Endometrium (tissue), 2 donors: ENCODE measurements around the gene MYZAP.

Experiments used
- FAIRE-seq: peaks from 2 replicates; lab custom pipeline; 2012; peaks lifted over from hg19 to GRCh38; lab: Jason Lieb, UNC
- donor health status: control.
- donor health status: control.

MYZAP gene

GRCh38 chr15:57698991-57699390 lies 107.3 kb downstream of the MYZAP start:
- FAIRE-seq: no peak

DNA sequence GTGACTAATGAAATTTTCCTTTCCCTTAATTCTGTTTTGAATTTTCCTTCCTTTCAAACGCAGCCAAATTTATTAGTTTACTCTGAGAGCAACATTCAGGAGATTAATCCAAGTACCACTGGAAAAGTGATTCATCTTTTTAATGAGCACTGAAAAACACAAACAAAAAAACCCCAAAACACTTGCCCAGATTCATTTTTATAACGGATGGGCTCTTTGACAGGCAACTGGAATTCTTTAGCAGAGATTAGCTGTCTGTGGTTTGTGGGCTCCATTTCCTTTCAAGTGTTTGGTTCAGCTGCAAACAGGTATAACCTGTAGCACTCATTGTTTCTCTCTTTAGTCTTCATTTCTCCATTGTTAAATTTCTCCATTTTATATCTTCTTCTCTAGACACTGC lies 111.7 kb downstream of the MYZAP start:
- peak; percentile 41 for FAIRE-seq

DNA sequence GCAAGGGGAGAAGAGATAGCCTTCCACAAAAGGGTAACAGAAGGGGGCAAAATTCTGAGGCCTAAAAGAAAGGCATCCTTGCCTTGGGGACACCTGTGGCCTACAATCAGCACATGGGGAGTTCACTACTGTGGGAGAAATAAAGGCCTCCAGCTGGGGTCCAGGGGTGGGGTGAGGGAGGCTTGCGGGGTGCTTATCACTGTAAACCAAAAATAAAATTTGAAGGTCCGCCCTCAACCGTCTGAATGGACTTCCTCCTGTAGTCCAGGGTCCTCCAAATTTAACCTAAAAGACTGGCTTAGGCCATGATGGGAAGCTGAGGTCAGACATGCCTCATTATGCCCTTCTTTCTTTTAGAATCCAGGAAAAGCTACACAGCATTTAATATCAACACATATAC lies 112.7 kb downstream of the MYZAP start:
- FAIRE-seq: no peak

DNA sequence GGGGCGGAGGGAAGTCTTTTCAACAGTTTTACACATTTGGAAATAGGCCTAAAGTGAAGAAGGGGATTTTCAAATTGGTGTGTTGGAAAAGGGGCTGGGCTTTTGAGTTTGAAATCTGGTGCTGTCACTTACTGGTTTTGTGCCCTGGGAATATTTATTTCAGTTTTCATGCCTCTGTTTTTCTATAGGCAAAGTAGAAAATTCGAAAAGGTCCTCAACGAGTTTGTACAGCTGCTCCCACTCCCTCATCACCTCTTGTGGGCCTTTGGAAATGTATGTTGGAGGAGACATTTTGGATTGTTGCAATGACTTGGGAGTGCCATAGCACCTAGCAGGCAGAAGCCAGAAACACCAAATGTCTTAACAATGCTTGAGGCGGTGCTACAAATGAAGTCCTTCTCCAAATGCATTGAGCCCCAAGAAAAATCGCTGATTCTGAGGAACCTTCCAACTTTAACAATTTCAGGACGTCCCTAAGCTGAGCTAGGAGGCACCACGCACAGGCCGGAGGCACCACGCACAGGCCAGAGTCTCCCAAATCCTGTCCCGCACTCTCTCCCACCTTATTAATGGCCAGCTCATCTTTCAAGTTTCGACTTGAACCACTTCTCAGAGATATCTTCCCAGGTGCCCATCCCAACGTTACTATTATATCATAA lies 114.2 kb downstream of the MYZAP start:
- FAIRE-seq: no peak

DNA sequence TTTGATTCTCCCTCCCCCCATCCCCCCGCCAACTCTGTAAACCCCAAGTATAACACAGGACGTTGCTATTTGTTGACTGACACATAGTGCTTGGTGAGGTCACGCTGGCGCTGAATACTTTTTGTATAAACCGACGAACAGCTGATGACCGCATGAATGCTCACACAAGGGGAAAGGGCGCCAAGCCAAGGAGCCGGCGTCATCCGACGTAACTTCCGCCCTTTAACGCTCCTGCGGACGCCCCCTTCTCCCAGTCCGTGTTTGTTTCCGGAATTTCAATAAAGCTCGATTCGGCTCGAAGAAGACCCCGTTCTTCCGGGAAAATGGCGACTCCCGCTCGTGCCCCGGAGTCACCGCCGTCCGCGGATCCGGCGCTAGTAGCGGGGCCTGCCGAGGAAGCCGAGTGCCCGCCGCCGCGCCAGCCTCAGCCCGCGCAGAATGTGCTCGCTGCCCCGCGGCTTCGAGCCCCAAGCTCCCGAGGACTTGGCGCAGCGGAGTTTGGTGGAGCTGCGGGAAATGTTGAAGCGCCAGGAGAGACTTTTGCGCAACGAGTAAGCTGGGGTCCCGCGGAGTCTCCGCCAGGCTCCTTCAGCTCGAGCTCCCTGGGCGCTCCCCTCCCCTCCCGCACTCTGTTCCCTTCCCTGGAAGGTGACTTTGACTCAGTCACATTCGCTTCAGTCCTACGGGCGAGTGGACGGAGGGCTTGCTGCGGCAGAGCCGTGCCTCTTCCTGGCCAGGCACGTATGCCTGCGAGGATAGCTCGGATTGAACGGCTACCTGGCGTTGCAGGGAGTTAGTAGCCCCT lies 114.9 kb downstream of the MYZAP start, which contains the start of gene POLR2M:
TSS of gene POLR2M (plus strand) at position 310 of the 805 bp plus-strand sequence. CDS start at position 439, 129 bp downstream.
- FAIRE-seq: peak; percentile 84

GRCh38 chr15:57708047-57708446 lies 116.3 kb downstream of the MYZAP start:
- no peak for FAIRE-seq

- no peak for FAIRE-seq
Measured at GRCh38 chr15:57718309-57718708, 126.6 kb downstream of the MYZAP start.

- peak; percentile 96 for FAIRE-seq
Measured at GRCh38 chr15:57720867-57721266, 129.2 kb downstream of the MYZAP start.

GRCh38 chr15:57726411-57726810 lies 134.7 kb downstream of the MYZAP start:
- FAIRE-seq: no peak

DNA sequence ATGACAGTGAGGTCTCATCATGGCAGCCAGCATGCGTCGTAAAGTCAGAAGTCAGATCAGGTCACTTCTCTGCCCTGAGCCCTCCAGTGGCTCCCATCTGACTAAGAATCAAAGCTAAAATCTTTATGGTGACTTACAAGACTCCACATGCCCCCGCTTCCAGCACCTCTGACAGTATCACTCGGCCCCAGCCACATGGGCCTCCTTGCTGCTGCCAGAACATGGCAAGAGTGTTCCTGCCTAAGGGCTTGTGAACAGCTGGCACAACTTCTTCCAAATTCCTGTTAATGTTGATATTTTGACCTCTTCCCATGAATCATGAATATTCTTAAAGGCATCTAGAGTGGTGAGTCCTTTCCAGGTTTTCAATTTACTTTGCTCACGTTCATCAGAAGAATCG lies 135.3 kb downstream of the MYZAP start:
- no peak for FAIRE-seq

DNA sequence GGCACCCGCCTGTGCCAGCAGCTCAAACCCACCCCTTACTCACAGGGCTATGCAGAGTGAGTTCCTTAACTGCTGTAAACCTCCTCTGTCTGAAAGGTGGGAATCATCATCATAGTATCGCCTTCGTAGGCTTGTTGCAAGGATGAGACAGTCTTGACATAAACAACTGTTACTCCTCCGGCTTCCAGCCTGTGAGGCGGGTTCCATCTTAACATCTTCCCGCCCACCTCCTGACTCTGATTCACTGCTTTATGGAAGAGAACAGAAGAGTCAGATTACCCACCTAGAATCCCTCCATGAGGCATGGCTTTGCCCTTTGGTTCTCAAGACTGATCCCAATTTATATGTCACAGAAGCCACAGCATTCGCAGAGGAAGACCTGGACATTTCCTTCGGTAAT lies 136.7 kb downstream of the MYZAP start:
- FAIRE-seq: no peak

GRCh38 chr15:57730876-57731275 lies 139.2 kb downstream of the MYZAP start:
- FAIRE-seq: no peak

GRCh38 chr15:57731530-57732103 lies 139.9 kb downstream of the MYZAP start:
- FAIRE-seq: no peak

GRCh38 chr15:57732526-57733331 lies 141.0 kb downstream of the MYZAP start:
- no peak for FAIRE-seq

DNA sequence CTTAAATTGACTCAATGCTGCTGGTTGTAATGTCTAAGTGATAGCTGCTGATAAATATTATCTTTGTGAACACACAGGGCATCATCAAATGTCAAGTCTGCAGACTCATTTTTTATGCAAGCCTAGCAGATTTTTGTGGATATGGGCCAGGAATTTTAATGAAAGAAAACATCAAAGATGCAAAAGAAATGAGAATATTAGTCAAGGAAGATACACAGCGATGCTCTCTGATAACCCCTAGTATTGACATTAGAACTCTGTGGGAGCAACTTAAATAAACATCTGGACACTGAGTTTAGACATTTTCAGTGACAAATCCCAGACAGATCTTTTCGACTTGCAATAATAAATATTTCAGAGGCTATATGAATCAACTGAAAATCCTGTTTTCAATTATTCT lies 143.2 kb downstream of the MYZAP start:
- FAIRE-seq: no peak
